Progenitor cell of endocrine pancreas (in vitro differentiated cells): ENCODE measurements around the gene ITIH3. TPM values are rescaled to one million over a fixed set of nuclear protein-coding genes. Genes with fewer than 3 reads are reported as not detected.

ENCODE experiments used
- DNase-seq: peaks from one replicate; pipeline ENCODE4 v3.0.0; 2021; ENCODE audit warnings: low spot score; ENCODE audit not compliant: unreplicated experiment
- H3K27ac Mint-ChIP-seq: 2 replicates; pipeline ENCODE4 v1.8.0; 2021; ENCODE audit warnings: mild to moderate bottlenecking, moderate library complexity, mixed read lengths
- H3K27me3 Mint-ChIP-seq: 2 replicates; pipeline ENCODE4 v1.8.0; 2021; ENCODE audit warnings: mixed read lengths
- H3K36me3 Mint-ChIP-seq: 2 replicates; pipeline ENCODE4 v1.8.0; 2022; ENCODE audit warnings: mixed read lengths; ENCODE audit not compliant: insufficient read depth
- H3K4me1 Mint-ChIP-seq: 2 replicates; pipeline ENCODE4 v1.8.0; 2021; ENCODE audit warnings: low read depth, mixed read lengths
- H3K4me3 Mint-ChIP-seq: 2 replicates; pipeline ENCODE4 v1.8.0; 2021; ENCODE audit warnings: low read depth, mild to moderate bottlenecking, moderate library complexity, mixed read lengths
- H3K9me3 Mint-ChIP-seq: 2 replicates; pipeline ENCODE4 v1.8.0; 2021; ENCODE audit warnings: low read depth, mixed read lengths
- total RNA-seq: library from RNA; stranded (reverse); gene quantifications from 2 replicates; pipeline ENCODE4 v1.2.1, GENCODE V29; 2021
- TF ChIP-seq, protein P1 (sequence below): fragments of 200-600 bp; sonication (generic); IDR thresholded peaks from one replicate; pipeline ENCODE4 v1.5.0; 2021; ENCODE audit warnings: antibody characterized with exemption, mild to moderate bottlenecking; ENCODE audit not compliant: unreplicated experiment

Gene ITIH3
- total RNA-seq, 1 donor from 2014 or later = 1.2 TPM

DNA sequence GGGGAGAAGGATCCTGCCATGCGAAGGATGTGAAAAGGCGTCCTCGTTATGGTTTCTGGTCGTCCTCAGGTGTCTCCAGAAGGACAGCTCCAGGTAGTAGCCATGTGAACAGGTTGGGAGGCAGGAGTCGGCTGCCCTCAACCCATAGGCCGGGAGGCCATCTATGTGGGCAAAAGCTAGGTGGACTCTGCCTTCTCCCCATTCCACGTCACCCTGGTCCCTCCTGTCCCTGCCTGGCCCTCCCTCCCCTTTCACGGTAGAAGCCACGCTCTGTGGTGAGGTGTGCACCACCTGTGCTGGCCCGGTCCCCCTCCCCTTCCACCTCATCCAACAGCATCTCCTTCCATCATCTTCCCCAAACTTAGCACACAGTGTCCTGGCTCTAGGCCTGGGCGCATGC, 16.3 kb downstream of the ITIH3 start:
- Mint-ChIP-seq H3K27me3 (peaks cover 3% of the 10 kb centered on the region), H3K4me3 (no peak overlapping the region), H3K27ac (no peak overlapping the region), H3K36me3 (no peaks in the 10 kb centered on the region), H3K9me3 (no peaks in the 10 kb centered on the region), H3K4me1 (no peaks in the 10 kb centered on the region)
- no peak for DNase-seq
- TF ChIP-seq, protein P1, sequence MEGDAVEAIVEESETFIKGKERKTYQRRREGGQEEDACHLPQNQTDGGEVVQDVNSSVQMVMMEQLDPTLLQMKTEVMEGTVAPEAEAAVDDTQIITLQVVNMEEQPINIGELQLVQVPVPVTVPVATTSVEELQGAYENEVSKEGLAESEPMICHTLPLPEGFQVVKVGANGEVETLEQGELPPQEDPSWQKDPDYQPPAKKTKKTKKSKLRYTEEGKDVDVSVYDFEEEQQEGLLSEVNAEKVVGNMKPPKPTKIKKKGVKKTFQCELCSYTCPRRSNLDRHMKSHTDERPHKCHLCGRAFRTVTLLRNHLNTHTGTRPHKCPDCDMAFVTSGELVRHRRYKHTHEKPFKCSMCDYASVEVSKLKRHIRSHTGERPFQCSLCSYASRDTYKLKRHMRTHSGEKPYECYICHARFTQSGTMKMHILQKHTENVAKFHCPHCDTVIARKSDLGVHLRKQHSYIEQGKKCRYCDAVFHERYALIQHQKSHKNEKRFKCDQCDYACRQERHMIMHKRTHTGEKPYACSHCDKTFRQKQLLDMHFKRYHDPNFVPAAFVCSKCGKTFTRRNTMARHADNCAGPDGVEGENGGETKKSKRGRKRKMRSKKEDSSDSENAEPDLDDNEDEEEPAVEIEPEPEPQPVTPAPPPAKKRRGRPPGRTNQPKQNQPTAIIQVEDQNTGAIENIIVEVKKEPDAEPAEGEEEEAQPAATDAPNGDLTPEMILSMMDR = no peak

DNA sequence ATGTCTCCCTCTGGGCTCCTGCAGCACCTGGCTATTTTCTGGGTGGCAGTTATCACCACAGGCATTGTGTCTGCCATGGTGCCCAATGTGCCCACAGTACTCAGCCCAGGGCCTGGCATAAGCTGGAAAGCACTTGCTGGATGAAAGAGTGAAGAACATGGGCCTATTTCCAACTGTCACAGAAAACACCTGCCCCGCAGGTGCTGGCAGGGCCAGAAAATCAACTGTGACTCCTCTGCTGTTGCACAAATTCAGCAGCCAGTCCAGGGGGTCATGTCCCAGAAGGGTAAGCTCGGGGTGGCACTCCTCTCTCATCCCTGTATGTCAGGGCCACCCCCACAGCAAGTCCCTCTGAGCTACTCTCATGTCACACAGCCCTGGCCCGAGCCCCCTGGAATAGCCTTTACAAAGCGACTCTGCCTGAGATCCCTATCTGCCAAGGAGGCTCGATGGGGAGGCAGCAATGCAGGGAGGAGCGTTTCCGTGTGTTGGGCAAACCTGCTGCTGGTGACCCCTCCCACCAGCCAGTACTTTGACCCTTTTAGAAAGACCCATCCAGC, 16.9 kb downstream of the ITIH3 start:
- Mint-ChIP-seq H3K4me3 (no peak overlapping the region), H3K36me3 (no peaks in the 10 kb centered on the region), H3K27ac (no peak overlapping the region), H3K9me3 (no peaks in the 10 kb centered on the region), H3K4me1 (no peaks in the 10 kb centered on the region), H3K27me3 (peaks cover 3% of the 10 kb centered on the region)
- TF ChIP-seq, protein P1 = no peak
- DNase-seq = no peak

DNA sequence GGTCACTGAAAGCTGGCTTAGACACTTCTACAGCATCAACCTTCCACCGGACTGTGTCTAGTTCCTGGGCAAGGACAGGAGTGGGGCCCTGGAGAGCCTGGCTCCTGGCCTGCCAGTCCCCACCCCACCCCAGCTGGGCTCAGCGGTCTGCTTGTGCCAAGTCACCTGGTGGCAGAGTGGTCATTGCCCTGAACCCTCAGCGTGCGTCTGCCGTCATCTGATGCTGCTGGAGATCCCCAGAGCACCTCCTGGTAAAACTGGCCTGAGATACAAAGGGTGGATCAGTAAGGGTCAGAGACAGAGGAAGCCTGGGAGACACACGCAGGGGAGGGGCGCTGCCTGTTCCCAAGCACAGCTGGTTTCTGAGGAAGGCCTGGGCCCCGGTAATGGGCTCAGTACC, 19.2 kb downstream of the ITIH3 start:
- no peak for DNase-seq
- Mint-ChIP-seq H3K9me3 (no peaks in the 10 kb centered on the region), H3K4me1 (no peaks in the 10 kb centered on the region), H3K36me3 (no peaks in the 10 kb centered on the region), H3K4me3 (no peak overlapping the region), H3K27ac (no peak overlapping the region), H3K27me3 (peaks cover 3% of the 10 kb centered on the region)
- TF ChIP-seq, protein P1 = no peak

DNA sequence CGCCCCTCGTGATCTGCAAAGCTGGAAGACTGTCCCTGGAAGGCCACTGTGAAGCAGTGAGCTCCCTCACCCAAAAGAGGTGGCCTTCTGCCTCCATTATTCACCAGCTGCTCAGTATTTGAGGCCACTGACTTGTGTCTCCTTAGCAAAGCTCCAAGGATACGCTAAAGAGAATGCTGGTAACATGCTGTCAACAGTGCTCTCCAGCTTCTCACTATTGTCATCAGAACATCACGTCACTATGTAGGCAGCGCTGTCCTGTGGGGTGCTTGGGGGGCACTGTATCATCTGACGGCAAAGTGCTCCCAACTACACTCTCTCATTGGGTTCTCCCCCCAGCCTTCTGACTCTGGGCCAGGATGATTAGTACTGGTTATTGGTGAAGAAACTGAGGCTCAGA, 21.6 kb downstream of the ITIH3 start:
- H3K27ac Mint-ChIP-seq = no peak overlapping the region
- H3K27me3 Mint-ChIP-seq = no peaks in the 10 kb centered on the region
- no peaks in the 10 kb centered on the region for H3K9me3 Mint-ChIP-seq
- peaks cover 6% of the 10 kb centered on the region for H3K4me1 Mint-ChIP-seq
- H3K4me3 Mint-ChIP-seq = no peak overlapping the region
- TF ChIP-seq, protein P1 = no peak
- no peaks in the 10 kb centered on the region for H3K36me3 Mint-ChIP-seq
- no peak for DNase-seq

DNA sequence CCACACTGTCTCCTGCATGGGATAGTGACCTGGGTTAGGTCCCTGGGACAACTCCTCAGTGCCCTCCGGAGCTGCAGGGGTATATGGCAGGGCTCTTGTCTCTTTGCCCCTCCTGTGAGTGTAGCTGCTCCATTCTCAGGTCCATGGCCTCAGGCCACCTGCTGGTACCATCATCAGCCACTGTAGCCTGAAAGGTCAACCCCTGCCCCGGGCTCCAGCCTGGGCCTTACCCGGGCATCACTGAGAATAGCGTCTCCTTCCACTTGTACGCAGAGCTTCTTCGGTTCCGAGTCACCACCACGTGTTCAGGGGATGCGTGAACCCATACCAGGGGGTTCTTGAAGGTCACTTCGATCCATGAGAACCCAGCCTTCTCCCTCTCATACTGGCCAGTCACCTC, 22.1 kb downstream of the ITIH3 start:
- TF ChIP-seq, protein P1 = no peak
- no peak overlapping the region for H3K27ac Mint-ChIP-seq
- H3K4me1 Mint-ChIP-seq = peaks cover 6% of the 10 kb centered on the region
- H3K4me3 Mint-ChIP-seq = no peak overlapping the region
- H3K27me3 Mint-ChIP-seq = no peaks in the 10 kb centered on the region
- no peak for DNase-seq
- no peaks in the 10 kb centered on the region for H3K36me3 Mint-ChIP-seq
- H3K9me3 Mint-ChIP-seq = no peaks in the 10 kb centered on the region
